GM12872 (cell line): ENCODE measurements around the gene JAM3.

Experiments used
- CTCF ChIP-seq: IDR thresholded peaks from 3 replicates; pipeline ENCODE4 v1.5.1; 2011; ENCODE audit warnings: low read depth, mild to moderate bottlenecking, low read length, moderate library complexity; ENCODE audit not compliant: insufficient read depth

Gene JAM3

GRCh38 chr11:134074766-134075165 lies 5.9 kb downstream of the JAM3 start:
- no peak for TF ChIP-seq CTCF

GRCh38 chr11:134079317-134079716 lies 10.4 kb downstream of the JAM3 start:
- no peak for TF ChIP-seq CTCF

- no peak for TF ChIP-seq CTCF
Measured at GRCh38 chr11:134082990-134083389, 14.1 kb downstream of the JAM3 start.

GRCh38 chr11:134086376-134086775 lies 17.5 kb downstream of the JAM3 start:
- TF ChIP-seq CTCF = no peak

- no peak for TF ChIP-seq CTCF
Measured at GRCh38 chr11:134097166-134097565, 28.3 kb downstream of the JAM3 start.

GRCh38 chr11:134098566-134099184 lies 29.8 kb downstream of the JAM3 start:
- TF ChIP-seq CTCF = peak; percentile 46; the same call in 2 of the 3 replicates

GRCh38 chr11:134100171-134100570 lies 31.3 kb downstream of the JAM3 start:
- no peak for TF ChIP-seq CTCF

GRCh38 chr11:134101282-134101681 lies 32.4 kb downstream of the JAM3 start:
- no peak for TF ChIP-seq CTCF
